GM19351 (cell line): ENCODE results near the gene ARID1B.

Experiments
- ATAC-seq: cut with Tn5 transposase; IDR thresholded peaks from one replicate; pipeline ENCODE4 v1.9.1; 2021; ENCODE audit warnings: mild to moderate bottlenecking, moderate library complexity; ENCODE audit not compliant: unreplicated experiment

Gene ARID1B

DNA sequence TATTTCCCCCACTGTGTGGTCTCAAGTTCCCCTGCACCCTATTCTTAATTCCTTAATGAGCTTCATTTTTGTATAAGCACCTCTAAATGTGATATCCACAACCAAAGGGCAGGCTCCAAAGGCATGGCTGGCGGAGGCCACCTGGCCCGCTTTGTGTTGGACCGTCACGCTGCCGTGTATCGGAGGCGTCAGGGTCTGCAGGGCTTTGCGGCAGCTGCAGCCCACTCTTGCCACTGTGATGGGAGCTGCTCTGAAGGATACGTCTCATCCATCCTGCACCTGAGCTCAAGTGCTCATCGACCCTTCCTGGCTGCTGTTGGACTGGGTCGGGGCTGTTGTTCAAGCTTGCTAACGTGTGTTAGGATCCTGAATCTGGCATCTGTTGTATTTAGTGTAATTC, 177.6 kb downstream of the ARID1B start:
- no peak for ATAC-seq

DNA sequence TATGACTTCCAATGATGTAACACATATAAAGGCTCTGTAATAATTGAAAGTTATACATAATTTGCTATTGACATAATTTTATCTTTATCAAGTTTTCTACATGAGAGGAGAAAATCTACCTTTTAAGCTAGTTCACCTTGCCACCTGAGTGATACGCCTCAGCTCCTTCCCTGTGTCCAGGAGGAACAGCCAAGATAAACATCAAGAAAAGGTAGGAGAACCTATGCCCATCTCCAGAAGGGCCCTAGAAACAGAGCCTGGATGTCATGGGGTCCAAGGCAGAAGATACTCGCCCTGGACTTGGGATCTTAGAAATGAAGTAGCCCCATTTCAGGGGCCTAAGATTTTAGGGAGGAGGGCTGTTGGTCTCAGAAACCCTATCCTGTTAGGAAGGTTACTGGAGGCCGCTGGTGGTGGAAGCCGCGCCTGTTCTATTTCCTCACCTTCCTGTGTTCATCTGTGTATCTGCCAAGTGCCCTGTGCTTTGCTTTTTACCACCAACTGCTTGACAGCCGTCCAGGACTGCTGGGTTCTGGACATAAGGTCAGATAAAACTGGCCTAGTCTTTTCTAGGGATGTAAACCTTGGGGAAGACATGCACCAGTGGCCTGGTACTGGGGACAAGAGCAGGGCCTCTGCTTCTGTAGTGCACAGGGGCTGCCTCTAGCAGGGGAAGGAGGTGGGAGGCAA, 178.5 kb downstream of the ARID1B start:
- no peak for ATAC-seq

- ATAC-seq = no peak
These were observed 179.1 kb downstream of the ARID1B start for GRCh38 chr6:156956286-156956685.

DNA sequence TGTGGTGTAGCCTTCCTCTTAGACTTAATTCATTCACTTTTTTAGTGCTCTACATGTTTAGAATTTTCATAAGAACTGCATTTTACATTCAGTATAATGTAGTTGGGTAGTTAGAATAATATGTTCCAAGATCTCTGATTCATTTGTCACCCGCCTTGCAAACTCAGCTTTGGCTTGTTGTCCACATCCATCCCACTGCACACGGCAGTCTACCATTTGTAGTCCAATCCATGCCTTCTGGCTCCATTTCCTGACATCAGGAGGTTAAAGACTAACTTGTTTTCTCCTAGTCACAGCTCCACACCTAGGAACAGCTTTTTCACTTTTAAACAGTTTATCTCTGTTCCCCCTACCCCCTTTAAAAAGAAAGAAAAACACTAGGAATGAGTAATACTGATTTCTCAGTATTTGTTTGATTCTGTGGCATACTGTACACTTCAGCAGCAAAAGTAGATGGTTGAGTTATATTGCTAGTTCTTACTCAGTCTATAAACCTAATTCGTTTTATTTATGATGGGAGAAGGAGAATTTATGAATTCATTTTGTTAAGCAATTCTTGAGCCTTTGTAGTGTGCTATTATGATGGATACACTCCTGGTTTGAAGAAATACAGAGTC, 180.9 kb downstream of the ARID1B start:
- peak; percentile 70 for ATAC-seq

DNA sequence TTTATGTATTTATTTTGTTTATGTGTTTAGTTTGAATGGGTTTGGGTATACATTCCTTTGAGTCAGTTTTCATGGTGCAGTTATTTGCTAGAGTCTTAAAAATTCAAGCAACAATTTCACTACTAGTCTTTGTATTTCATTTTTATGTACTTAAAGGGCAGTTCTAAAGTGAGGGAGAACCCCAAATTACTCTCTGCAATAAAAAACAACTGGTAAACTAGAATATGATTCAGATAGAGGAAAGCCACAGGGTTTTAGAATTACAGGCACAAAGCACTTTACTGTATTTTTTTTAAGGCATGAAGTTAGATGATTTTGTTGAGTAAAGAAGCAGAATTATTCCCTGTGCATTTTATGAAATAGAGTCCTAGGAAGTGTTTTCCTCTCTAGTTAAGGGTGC, 183.3 kb downstream of the ARID1B start:
- ATAC-seq = no peak

- ATAC-seq = no peak
These were observed 184.2 kb downstream of the ARID1B start for GRCh38 chr6:156961282-156961892.

DNA sequence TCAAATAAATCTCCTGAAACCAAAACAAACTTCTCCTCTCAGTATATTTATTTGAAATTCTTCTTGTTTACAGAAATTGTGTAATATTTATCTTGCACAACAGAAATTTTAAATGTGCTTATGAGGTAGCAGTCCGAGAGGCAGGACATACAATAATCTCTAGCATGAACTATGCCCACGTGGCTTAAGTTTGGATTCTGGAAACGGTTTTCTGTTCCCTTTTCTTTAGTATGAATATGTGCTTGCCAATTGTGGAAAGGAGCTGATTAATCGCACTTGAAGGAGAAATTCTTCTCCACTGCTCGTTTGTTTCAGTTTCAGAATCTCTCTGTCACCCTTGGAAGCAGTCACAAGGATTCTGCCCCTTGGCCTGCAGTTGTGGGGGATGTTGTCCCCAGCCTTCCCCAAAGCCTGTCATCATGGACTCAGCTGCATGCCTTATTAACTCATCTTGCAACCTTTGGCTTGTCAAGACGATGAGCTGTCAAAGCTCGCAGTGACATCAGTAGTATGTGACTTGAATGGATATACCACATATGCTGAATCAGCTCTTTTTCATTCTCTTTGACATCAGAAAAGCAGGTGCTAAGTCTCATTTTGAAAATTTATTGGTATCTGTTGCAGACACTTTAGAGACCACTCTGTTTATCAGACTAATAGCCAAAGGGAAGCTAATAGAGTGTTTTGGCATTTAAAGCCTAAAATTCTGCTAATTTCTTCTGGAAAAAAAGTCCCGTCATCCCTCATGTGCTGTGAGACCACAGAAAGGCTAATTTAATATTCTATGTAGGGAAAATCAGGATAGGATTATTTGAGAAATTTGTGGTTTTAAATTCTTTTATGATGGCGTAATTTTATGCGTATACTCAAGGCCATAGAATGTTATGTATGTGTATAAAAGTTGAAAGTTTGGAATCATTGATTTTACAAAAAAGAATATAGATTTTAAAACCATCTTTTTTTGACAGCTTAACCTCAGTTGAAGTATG, 186.8 kb downstream of the ARID1B start:
- ATAC-seq = no peak

DNA sequence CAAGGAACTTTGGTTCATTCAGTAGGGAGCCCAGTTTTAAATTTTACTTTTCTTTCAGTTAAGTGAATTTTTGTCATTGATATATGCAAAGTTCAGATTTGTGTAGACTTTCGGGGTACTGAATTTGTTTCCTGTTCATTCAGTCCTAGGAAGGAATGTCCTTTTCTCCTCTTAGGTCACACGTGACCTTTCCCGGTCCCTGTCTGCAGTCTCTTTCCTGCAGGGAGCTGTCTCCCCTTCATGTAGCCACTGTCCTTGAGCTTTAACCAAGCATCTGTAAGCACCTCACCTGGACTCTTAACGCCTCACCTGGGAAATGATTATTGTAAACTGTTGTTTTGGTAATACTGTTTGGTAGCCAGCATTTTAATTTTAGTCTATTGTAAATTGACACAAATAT, 190.7 kb downstream of the ARID1B start:
- no peak for ATAC-seq

DNA sequence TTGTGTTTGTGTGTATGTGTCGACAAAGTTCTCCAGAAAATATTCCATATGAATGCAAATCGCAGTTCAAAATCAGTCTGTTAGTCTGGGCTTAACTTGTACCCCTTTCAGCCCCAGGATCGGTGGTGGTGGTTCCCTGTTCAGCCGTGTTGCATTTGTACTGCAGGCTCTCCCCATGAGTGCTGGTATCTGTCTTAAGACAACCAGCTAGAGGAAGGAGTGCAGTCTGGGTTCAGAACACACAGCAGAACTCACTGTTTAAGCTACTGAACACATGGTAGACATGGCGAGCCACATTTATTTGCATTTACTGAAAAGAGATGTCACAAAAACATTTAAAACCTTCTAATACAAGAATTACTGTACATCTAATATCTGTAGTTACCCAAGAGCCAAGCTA, 192.1 kb downstream of the ARID1B start:
- peak; percentile 59 for ATAC-seq

DNA sequence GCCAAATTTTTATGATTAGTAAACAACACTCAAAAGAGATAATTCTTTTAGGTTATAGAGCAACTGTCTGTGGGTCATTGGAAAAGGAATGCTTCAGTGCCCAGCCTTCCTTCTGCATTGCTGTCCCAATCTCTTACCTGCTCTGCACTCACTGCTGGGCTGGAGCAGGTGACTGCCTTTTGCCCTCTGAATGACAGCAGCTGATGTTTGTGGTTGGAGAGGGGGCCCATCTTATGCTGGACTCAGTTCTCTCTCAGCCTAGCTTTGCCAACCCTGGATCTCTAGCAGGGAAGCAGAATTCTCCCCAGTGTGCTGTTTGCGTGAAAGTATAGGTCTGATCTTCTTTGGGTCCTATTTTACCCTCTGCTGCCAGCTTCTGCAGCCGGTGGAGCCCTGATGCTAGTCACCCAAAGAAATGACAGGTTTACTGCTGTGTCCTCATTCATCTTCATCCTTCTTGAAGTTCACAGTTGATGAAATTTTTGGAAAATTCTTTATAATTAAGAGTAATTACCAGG, 193.5 kb downstream of the ARID1B start:
- ATAC-seq = no peak

- no peak for ATAC-seq
These were observed 194.1 kb downstream of the ARID1B start for GRCh38 chr6:156971153-156971885.

GRCh38 chr6:156972145-156972544, 195.0 kb downstream of the ARID1B start:
- ATAC-seq = no peak

DNA sequence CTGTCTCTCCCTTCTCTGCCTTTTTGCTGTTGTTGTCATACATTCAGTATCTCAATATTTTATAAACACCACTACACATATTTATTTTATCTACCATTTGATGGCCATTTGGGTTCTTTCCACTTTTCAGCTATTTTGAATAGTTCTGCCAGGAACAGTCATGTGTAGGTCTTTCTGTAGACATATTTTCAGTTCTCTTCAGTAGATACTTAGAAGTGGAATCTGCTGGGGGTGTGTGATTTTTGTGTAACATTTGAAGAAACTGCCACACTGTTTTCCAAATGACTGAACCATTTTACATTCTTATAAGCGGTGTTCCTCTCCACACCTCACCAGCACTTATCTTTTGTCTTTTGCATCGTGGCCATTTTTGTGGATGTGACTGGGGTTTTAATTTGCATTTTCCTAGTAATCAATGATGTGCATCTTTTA, 197.7 kb downstream of the ARID1B start:
- ATAC-seq = no peak

- ATAC-seq = no peak
These were observed 198.2 kb downstream of the ARID1B start for GRCh38 chr6:156975414-156975813.

GRCh38 chr6:156976216-156977127, 199.3 kb downstream of the ARID1B start:
- ATAC-seq = no peak

DNA sequence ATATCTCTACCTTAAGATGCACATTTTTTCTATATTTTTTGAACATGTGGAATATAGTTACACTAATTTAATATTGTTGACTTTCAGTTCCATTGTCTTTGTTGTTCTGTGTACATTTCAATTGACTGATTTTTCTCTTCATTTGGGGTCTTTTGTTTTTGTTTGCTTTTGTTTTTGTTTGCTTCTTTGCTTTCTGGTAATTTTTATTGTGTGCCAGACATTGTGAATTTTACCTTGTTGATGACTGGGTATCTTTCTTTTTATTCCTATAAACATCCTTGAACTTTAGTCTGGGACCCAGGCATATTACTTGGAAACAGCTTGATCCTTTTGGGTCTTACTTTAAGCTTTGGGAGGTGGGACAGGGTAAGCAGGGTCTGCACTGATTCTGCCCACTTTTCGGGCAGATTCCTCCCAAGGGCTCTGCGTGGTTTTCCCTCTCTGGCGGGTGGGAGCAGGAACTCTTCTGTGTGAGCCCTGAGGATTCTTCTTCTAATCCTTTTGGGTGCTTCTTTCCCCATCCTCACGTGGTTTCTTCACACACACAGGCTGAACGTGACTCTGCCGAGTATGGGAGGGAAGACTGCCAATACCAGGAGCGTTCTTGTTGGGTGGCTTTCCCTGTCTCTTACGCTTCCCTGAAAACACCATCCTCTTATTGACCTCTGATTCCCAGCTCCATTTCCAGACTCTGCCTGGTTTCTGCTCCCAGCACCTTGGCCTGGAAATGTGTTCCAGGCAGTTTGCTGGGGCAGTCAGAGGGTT, 200.5 kb downstream of the ARID1B start:
- no peak for ATAC-seq

GRCh38 chr6:156978948-156979347, 201.8 kb downstream of the ARID1B start:
- peak; percentile 68 for ATAC-seq

DNA sequence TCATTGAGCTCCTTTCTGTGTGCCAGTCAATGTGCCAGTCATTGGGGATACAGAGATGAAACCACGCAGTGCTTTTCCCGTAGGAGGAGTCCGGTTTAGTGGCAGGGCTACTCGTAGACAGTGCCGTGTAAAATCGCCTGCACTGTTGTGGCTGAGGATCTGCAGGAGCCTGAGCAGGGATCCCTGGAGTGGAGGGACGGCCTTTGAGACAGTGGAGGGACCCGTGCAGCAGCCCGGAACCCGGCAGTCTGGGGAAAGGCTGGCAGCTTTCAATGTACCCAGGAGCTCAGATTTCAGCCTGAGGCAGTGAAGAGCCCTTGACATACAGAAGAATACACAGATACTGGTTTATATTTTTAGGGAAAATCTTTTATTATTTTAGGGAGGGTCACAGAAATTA, 203.3 kb downstream of the ARID1B start:
- no peak for ATAC-seq
